Esophagus muscularis mucosa (tissue), 2 donors: ENCODE results near the gene CNN2.

Source experiments
- POLR2A ChIP-seq: fragments of 450-650 bp; IDR thresholded peaks from one replicate; pipeline ENCODE4 v1.6.1; 2017; ENCODE audit warnings: antibody characterized with exemption, moderate library complexity, mild to moderate bottlenecking, low read depth
- POLR2AphosphoS5 ChIP-seq, 2 donors: sonication (generic); formaldehyde crosslinking; IDR thresholded peaks; one replicate each; pipeline ENCODE4 v1.6.1; 2017; ENCODE audit warnings: antibody characterized with exemption in 2 of 2

- TF ChIP-seq POLR2A (no peak), POLR2AphosphoS5 (IDR thresholded peaks at IDR 0.05) (no peak)
Measured at GRCh38 chr19:1032264-1032867, 6.0 kb downstream of the CNN2 start.
